Mucosa of stomach (tissue), 1 donor: ENCODE data around the gene BTBD10.

Source experiments
- H3K27me3 ChIP-seq: one replicate; pipeline ENCODE4 v1.7.0; 2013; ENCODE audit warnings: mild to moderate bottlenecking, low read length; ENCODE audit not compliant: control insufficient read depth, insufficient read depth
- H3K36me3 ChIP-seq: one replicate; pipeline ENCODE4 v1.7.0; 2013; ENCODE audit warnings: low read length; ENCODE audit not compliant: control insufficient read depth, insufficient read depth
- H3K4me1 ChIP-seq: one replicate; pipeline ENCODE4 v1.7.0; 2013; ENCODE audit warnings: mild to moderate bottlenecking, low read length; ENCODE audit not compliant: control insufficient read depth, insufficient read depth
- H3K4me3 ChIP-seq: one replicate; pipeline ENCODE4 v1.7.0; 2013; ENCODE audit warnings: low read length
- H3K9ac ChIP-seq: one replicate; pipeline ENCODE4 v1.7.0; 2013; ENCODE audit warnings: mild to moderate bottlenecking, low read length, moderate library complexity
- H3K9me3 ChIP-seq: one replicate; pipeline ENCODE4 v1.7.0; 2013; ENCODE audit warnings: mild to moderate bottlenecking, low read length, moderate library complexity; ENCODE audit not compliant: control insufficient read depth
- donor health status: Pancreatic carcinoma.

The BTBD10 gene

DNA sequence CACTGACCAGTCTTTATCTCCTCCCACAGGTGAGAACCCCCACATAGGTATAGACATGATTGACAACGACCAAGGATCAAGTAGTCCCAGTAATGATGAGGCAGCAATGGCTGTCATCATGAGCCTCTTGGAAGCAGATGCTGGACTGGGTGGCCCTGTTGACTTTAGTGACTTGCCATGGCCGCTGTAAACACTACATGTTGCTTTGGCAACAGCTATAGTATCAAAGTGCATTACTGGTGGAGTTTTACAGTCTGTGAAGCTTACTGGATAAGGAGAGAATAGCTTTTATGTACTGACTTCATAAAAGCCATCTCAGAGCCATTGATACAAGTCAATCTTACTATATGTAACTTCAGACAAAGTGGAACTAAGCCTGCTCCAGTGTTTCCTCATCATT lies 76.5 kb downstream of the BTBD10 start:
- Histone ChIP-seq H3K4me1 (peaks cover 7% of the 10 kb centered on the region), H3K36me3 (peaks cover 5% of the 10 kb centered on the region), H3K9ac (no peak overlapping the region), H3K9me3 (no peaks in the 10 kb centered on the region), H3K4me3 (no peak overlapping the region), H3K27me3 (no peaks in the 10 kb centered on the region)

DNA sequence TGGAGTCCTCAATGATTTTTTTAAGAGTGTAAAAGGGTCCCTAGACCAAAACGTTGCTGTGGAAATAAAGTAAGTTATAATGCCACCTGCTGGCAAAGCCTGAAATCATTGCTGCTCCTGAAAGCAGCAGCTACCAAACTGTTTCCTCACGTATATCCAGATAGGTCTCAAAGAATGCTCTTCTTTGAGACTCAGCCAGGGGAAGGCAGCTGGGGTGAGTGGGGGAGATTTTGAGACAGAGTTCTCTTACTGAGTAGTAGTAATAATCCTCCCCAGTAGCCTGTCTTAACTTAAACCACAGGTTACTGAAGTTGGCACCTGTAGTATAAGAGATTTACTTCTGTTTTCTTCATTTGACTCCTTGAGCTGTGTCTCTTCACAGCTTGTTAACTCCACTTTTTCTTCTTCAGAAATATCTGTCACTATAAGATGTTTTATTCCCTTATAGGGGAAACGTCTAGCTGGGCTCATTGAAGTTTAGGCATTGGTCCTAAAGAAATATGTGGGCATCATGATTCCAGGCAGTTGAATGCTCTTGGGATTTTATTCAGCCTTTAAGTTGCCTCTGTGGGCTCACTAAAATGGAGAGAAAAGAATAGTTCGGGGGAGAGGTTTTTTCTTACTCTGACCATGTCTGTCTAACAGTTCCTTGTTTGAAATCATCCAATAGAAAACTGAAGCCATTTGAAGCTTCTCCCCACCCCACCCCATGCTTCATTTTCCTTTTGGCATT lies 77.9 kb downstream of the BTBD10 start:
- Histone ChIP-seq H3K4me1 (peaks cover 7% of the 10 kb centered on the region), H3K4me3 (no peak overlapping the region), H3K9ac (no peak overlapping the region), H3K27me3 (no peaks in the 10 kb centered on the region), H3K9me3 (no peaks in the 10 kb centered on the region), H3K36me3 (peaks cover 5% of the 10 kb centered on the region)

DNA sequence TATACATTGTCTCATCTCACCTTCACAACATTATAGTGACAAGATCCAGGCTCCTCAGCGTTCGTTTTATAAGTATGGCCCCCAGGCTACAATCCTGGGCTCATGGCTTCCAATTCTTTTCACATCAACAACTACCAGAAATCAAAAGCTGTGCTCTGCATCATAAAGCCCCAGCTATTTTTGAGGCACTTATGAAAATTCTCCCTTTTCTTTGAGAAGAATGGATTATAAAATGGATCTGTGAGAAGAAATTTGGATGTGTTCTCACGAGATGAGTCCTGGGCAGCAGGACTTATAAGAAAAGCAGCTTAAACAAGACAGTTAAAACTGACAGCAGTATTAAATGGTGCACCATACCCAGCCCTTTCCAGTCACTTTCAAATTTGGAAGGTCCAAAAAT lies 80.3 kb downstream of the BTBD10 start:
- Histone ChIP-seq H3K4me1 (peaks cover 7% of the 10 kb centered on the region), H3K9me3 (no peaks in the 10 kb centered on the region), H3K4me3 (no peak overlapping the region), H3K9ac (no peak overlapping the region), H3K27me3 (no peaks in the 10 kb centered on the region), H3K36me3 (no peaks in the 10 kb centered on the region)

DNA sequence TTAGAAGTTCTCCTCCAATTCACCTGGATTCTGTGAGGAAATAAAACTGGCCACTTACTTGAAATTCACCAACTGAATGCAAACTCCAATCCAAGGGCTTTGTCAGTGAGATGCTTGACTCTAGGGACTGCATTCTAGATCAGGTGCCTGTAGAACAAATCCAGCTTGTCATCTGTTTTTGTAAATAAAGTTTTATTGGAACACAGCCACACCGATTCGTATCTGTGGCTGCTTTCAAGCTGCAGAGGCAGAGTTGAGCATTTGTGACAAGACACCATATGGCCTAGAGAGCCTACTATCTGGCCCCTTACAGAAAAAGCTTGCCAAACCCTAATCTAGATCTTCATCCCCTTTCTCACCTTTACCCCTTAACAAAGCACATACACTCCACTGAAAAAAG lies 82.3 kb downstream of the BTBD10 start:
- Histone ChIP-seq H3K36me3 (no peaks in the 10 kb centered on the region), H3K4me3 (no peak overlapping the region), H3K9ac (no peak overlapping the region), H3K9me3 (no peaks in the 10 kb centered on the region), H3K4me1 (no peaks in the 10 kb centered on the region), H3K27me3 (no peaks in the 10 kb centered on the region)

DNA sequence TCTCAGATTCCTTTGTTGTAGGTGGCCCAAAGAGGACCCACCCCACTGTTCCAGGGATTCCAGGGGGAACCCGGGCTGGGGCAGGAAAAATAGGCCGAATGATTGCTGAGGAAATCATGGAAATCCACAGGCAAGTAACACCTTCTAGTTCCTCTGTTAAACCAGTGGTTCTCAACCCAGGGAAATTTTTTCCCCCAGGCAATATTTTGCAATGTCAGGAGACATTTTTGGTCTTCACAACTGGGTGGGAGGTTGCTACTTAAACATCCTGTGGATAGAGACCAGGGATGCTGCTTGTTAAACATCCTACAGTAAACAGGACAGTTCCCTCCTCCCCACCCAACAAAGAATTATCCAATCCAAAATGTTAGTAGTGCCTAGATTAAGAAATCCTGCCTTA lies 84.7 kb downstream of the BTBD10 start:
- Histone ChIP-seq H3K4me1 (no peaks in the 10 kb centered on the region), H3K4me3 (no peak overlapping the region), H3K36me3 (no peaks in the 10 kb centered on the region), H3K9ac (no peak overlapping the region), H3K27me3 (no peaks in the 10 kb centered on the region), H3K9me3 (no peaks in the 10 kb centered on the region)

DNA sequence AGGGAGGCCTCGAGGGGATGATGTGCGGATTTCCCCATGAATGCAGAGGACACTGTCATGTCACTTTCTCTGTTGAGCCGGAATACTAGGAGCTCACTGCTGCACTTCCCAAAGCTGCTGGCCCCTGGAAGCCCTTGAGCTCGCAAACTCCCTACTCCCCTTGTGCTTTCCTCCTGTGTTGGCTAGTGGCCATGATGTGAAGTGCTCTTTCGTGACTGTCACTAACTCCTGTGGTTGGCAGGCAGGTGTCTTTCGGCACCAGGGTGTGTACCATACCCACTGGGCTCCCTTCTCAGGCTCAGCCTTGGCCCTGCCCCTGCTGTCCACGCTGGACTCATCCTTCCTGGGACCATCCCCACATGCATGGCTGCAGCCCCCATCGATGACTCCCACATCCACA lies 86.2 kb downstream of the BTBD10 start:
- Histone ChIP-seq H3K9me3 (no peaks in the 10 kb centered on the region), H3K4me3 (no peak overlapping the region), H3K27me3 (no peaks in the 10 kb centered on the region), H3K9ac (no peak overlapping the region), H3K36me3 (no peaks in the 10 kb centered on the region), H3K4me1 (no peaks in the 10 kb centered on the region)

DNA sequence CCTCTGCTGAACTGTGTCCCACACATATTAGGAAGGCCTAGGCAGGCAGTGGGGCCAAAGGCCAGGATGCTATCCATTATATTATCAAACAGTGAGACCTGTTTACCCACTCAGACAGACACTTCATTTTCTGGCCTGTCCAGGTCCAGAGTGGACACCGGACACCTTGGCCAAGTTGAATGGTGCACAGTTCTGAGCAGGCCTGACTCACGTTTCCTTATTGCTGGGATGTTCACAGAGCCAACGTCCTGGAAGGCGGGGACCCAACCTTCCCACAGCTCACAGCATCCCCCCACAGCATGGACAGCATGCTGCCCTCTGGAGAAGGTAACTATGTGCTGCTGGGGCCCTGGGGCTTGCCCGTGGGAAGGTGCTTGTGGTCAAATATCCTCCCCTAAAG lies 86.6 kb downstream of the BTBD10 start:
- H3K27me3 ChIP-seq = no peaks in the 10 kb centered on the region
- H3K9ac ChIP-seq = no peak overlapping the region
- H3K4me1 ChIP-seq = no peaks in the 10 kb centered on the region
- H3K36me3 ChIP-seq = no peaks in the 10 kb centered on the region
- H3K4me3 ChIP-seq = no peak overlapping the region
- H3K9me3 ChIP-seq = no peaks in the 10 kb centered on the region

DNA sequence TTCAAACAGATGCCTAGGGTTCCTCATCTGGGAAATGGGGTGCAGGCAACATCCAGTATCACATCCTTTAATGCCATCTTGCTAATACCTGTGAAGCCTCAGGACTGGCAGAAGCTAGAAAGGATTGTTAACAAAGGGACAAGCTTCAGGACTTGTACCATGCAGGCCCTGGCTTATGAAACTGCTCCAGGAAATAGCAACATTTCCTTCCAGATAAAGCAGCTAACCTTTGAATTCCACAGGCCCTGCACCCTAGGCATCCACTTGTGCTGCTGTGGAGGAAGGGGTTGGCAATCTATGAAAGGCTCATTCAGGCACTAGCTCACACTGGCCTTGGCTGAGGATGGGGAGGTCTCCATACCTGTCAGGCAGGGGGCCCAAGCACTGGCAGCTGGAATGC lies 87.2 kb downstream of the BTBD10 start:
- no peak overlapping the region for H3K9ac ChIP-seq
- H3K4me1 ChIP-seq = no peaks in the 10 kb centered on the region
- H3K27me3 ChIP-seq = no peaks in the 10 kb centered on the region
- no peaks in the 10 kb centered on the region for H3K36me3 ChIP-seq
- no peaks in the 10 kb centered on the region for H3K9me3 ChIP-seq
- no peak overlapping the region for H3K4me3 ChIP-seq

DNA sequence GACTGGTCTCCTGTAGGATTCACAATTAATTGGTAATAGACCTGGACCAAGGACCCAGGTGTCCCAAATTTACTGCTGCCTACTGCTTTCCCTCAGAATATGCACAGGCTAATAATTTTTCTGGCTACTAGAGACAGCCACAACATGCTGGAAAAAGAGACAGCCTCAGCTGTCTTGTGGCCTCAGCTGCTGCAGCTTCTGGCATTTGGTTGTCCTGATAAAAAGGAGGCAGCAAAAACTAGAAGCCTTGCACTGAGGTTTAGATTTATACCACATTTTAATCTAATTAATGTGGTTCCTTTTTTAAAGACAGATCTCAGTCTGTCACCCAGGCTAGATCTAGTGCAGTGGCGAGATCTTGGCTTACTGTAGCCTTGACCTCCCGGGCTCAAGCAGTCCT lies 89.8 kb downstream of the BTBD10 start:
- Histone ChIP-seq H3K4me3 (no peak overlapping the region), H3K9me3 (no peaks in the 10 kb centered on the region), H3K9ac (no peak overlapping the region), H3K27me3 (no peaks in the 10 kb centered on the region), H3K4me1 (no peaks in the 10 kb centered on the region), H3K36me3 (no peaks in the 10 kb centered on the region)

DNA sequence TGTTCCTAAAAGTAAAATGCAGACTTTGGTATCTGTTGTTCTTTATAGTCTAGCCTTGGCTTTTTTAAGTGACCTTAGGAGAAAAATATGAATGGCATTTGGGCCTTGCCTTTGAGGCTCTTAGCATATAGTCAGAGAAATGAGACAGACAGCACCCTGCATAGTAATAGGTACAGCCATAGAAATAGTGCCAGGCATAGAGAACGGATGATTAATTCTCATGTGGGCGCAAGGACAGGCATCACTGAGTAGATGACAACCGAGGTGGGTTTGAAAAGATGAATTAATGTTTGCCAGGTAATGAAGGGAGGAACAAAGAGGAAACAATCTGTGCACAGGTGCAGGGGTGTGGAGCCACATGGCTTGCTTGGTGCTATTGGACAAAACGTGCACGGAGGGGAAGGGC lies 95.0 kb downstream of the BTBD10 start:
- Histone ChIP-seq H3K9me3 (no peaks in the 10 kb centered on the region), H3K36me3 (no peaks in the 10 kb centered on the region), H3K4me1 (no peaks in the 10 kb centered on the region)

DNA sequence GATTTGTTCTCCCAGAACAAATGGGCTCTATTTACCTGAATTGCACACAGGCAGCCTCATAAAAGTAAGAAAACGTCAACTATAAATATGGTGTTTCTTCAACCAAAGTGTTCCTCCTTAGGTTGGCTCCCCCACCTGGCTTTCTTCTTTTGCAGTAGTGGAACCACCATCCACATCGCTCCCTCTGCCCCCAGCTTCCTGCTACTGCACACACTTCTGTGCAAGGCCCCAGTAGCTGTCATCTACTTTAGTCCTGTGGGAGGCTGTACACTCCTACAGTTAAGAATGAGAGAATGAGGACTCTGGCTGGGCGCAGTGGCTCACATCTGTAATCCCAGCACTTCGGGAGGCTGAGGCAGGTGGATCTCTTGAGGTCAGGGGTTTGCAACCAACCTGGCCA lies 95.9 kb downstream of the BTBD10 start:
- H3K36me3 ChIP-seq = no peaks in the 10 kb centered on the region
- H3K4me1 ChIP-seq = no peaks in the 10 kb centered on the region
- H3K9ac ChIP-seq = no peak overlapping the region
- no peaks in the 10 kb centered on the region for H3K9me3 ChIP-seq
- no peak overlapping the region for H3K4me3 ChIP-seq
- H3K27me3 ChIP-seq = no peaks in the 10 kb centered on the region

More for the DNA sequence above, 95.0 kb downstream of the BTBD10 start:
- H3K27me3 ChIP-seq = no peaks in the 10 kb centered on the region
- H3K9ac ChIP-seq = no peak overlapping the region
- H3K4me3 ChIP-seq = no peak overlapping the region

DNA sequence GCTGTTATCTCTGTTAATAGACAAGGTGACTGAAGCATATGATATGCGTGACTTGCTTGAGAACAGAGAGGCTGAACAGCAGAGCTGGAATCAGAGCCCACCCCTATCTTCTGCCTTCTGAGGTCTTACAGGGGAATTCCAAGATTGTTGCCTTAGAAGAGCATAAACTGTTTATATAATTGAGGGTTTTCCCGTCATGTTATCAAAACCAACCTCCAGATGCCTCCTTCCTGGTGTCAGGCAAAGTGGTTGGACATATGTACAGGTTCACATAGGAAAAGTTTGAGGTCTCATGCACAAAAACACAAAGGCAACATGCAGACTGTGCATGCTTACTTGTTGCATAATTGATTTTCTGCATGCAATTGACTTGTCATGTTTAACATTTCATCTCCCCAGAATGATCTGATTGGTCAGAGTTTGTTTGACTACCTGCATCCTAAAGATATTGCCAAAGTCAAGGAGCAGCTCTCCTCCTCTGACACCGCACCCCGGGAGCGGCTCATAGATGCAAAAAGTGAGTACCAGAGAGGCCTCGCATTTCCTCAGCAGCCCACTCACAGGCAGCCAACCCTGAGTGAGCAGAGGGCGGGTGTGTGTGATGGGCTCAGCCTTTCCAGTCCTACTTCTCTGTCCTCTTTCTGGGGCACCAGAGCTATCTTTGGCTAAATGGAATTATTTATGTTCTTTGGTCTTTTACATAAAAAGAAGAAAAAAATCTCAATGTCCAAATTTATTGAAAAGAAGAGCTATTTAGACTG lies 96.6 kb downstream of the BTBD10 start:
- no peaks in the 10 kb centered on the region for H3K36me3 ChIP-seq

More for the DNA sequence above, 96.6 kb downstream of the BTBD10 start:
- Histone ChIP-seq H3K27me3 (no peaks in the 10 kb centered on the region), H3K4me1 (no peaks in the 10 kb centered on the region), H3K4me3 (no peak overlapping the region), H3K9ac (no peak overlapping the region), H3K9me3 (no peaks in the 10 kb centered on the region)
